NCI-H524 (cell line): ENCODE results near the gene MAMDC4.
"Not testable (repeated sequence)": the region's sequence is repeated elsewhere in the genome, so short reads cannot be mapped to it uniquely, and the experiment has no call there.

Source experiments
- DNase-seq, 2 experiments: peaks; one replicate each; lab custom pipeline; 2025; lab: John Stamatoyannopoulos, UW

The MAMDC4 gene

DNA sequence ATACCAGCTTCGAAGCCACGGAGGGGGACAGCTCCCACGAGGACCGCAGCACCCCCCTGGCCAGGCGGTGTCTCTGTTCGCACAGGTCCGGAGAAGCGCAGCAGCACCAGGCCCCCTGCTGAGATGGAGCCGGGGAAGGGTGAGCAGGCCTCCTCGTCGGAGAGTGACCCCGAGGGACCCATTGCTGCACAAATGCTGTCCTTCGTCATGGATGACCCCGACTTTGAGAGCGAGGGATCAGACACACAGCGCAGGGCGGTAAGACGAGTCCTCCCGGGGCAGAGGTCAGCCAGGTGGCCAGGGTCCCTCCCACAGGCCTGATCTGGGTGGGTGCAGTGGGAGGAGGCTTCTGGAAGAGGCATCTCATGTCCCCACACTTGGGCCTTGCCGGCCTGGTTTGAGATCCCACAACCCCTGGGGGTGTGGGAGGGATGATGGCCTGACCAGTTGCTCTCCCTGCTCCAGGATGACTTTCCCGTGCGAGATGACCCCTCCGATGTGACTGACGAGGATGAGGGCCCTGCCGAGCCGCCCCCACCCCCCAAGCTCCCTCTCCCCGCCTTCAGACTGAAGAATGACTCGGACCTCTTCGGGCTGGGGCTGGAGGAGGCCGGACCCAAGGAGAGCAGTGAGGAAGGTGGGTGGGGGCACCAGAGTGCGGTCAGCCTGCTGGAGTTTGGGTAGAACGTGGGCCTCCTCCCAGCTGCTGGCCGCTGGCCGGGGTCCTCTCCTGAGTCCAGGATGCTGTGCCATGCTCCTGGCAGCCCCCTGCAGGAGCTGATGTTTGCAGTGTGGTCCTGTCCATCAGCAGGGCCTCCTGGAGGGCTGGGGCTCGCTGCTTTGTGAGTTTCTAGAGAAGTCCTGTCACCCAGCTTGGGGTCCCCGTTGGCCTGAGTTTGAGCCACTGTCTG, 12.7 kb upstream of the MAMDC4 start:
- DNase-seq, result no peak

DNA sequence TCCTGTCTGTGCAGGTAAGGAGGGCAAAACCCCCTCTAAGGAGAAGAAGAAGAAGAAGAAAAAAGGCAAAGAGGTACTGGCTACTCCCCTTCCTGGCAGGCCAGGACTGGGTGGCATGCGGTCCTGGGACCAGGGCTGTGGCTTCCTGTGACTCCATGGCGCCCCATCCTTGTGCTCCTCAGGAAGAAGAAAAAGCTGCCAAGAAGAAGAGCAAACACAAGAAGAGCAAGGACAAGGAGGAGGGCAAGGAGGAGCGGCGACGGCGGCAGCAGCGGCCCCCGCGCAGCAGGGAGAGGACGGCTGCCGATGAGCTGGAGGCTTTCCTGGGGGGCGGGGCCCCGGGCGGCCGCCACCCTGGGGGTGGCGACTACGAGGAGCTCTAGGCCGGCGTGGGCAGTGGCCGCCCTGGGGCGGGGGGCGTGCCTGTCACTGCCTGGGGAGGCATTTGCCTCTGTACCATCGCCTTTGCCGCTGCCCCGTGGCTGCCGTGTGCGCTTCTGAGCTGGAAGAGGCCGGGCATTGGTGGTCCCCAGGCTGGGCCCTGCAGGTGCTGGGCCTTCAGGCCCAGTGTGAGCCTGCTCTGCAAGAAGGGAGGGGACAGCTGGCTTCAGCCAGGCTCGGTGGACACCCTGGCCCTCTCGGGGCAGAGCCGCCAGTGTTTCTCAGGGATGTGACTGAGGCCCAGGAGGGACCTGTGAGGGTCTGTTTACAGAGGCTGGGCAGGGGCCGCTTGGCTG, 11.8 kb upstream of the MAMDC4 start:
- DNase-seq, result no peak

DNA sequence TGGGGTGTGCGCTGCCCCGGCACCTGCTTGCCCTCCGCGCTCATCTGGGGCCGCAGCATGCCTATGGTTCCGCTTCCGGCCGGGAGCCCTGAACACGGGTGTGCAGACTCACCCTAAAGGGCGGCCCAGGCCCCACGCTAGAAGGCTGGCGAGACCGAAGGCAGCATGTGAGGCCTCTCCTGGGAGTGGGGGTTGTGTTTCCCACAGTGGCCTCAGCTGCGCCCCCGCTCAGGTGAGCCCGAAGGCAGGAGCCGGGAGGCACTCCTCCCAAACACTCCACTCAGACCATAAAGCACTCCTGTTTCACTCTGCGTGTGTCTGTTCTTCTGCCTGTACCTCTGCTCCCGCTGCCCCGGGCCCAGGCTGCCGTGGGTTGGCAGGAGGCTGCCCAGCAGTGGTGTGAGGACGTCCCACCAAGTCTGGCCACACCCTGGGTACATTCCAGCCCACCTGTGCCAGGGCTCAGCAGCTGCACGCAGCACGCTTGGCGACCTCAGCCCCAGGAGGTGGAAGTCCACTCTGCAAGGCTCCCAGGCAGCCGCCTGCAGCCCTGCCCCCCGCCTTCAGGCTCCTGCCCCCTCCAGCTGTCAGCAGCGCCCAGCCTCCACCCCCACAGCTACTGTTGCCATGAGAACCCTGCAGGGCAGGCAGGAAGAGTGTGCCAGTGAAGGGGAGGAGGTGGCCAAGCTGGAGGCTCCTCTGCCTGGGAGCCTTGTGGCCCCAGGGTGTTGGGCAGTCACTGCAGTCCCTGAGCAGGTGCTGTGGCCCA, 11.1 kb upstream of the MAMDC4 start:
- DNase-seq, result peak; percentile 94 to 95

- peak; percentile 75 to 78 for DNase-seq
Measured at GRCh38 chr9:136841646-136842379, 10.3 kb upstream of the MAMDC4 start.

- DNase-seq, result peak; percentile 75 to 80
Measured at GRCh38 chr9:136842380-136842948, 9.7 kb upstream of the MAMDC4 start, which contains the start of gene AJM1. AJM1 (plus strand) TSS chr9:136842478; CDS start chr9:136844415, 1,937 bp downstream.

DNA sequence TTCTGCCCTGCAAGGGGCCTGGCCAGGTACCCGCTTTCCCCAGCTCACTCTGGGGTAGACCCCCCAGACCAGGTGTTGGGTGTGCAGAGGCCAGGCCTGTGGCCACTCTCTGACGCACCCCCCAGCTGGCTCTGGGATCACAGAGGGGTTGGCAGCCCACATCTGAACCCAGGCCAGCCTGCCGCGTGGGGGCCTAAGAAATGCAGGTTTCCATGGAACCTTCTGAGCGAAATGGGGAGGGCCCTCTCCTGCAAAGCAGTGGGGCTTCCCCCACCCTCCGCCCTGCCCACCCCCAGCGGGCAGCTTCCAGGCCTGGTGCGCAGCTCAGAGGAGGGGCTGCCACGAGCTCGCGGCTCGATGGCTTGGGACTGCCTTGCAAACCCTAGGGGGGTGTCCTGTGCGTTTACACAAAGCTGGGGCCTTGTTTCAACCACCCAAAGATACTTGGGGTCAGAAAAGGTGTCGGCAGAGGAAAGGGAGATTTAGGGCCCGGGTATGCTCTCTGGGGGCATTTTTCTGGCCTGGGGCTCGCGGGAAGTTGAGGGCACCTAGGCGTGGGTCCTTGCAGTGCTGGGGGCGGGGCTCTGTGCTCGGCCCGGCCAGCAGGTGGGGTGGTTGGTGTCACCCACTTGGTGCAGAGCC, 8.9 kb upstream of the MAMDC4 start:
- not testable (repeated sequence) for DNase-seq

DNA sequence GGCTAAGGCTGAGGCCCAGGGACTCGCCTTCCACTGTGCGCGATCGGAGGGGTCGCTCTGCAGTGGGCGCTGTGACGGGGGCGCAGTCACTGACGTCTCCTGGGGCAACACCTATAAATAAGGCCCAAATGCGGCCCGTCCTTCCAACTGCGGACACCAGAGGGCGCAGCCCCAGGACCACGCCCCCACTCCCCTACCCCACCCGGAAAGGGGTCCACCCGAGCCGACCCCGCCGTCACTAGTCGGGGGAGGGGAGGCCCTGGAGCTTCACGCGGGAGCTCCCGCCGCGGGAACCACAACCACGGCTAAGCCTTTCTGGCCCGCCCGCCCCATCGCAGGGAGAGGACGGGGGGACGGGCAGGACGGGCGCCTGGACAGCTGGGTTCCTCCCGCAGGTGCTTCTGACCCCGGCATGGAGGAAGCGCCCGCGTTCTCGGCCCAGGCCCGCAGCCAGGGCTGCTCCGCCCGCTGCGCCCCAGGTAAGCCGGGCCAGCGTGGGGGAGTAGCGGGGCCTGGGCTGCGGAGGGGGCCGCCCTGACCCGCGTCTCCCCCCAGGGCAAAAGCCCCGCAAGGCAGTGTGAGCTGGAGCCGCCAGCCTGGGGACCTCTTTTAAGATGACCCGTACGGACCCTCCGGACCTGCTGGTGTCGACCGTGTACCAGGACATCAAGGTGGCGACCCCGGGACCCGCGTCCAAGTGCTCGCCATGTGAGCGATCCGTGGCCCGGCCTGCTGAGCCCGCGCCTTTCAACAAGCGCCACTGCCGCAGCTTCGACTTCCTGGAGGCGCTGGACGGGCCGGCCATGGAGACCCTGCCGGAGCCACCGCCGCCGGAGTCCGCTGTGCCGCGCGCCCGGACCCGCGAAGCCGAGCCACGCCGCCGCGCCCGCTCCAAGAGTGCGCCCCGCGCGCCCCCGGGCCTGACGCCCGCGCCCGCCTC, 8.1 kb upstream of the MAMDC4 start:
- DNase-seq, result peak in 1 of 2 experiments; percentile 48

- peak in 1 of 2 experiments; percentile 31 for DNase-seq
Measured at GRCh38 chr9:136844761-136845464, 7.2 kb upstream of the MAMDC4 start.

DNA sequence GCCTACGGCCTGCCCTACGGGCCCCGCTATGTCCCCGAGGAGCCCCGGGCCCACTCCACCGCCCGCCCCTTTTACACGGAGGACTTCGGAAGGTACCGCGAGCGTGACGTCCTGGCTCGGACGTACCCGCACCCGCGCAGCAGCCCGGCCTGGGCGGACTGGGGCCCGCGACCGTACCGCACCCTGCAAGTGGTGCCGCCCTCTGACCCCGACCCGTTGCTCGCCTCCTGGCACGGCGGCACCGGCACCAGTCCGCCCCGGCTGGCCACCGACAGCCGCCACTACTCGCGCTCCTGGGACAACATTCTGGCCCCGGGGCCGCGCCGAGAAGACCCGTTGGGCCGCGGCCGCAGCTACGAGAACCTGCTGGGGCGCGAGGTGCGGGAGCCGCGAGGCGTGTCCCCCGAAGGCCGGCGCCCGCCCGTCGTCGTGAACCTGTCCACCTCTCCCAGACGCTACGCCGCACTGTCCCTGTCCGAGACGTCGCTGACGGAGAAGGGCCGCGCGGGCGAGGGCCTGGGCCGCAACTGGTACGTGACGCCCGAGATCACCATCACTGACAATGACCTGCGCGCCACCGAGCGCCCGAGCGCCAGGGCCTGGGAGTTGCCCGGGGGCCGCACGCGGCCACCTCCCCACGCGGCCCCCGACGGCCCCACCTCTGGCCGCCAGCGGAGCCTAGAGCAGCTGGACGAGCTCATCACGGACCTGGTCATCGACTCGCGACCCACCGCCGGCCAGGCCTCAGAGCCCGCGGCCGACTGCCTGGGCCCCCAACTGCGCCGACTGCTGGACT, 6.5 kb upstream of the MAMDC4 start:
- no peak for DNase-seq

DNA sequence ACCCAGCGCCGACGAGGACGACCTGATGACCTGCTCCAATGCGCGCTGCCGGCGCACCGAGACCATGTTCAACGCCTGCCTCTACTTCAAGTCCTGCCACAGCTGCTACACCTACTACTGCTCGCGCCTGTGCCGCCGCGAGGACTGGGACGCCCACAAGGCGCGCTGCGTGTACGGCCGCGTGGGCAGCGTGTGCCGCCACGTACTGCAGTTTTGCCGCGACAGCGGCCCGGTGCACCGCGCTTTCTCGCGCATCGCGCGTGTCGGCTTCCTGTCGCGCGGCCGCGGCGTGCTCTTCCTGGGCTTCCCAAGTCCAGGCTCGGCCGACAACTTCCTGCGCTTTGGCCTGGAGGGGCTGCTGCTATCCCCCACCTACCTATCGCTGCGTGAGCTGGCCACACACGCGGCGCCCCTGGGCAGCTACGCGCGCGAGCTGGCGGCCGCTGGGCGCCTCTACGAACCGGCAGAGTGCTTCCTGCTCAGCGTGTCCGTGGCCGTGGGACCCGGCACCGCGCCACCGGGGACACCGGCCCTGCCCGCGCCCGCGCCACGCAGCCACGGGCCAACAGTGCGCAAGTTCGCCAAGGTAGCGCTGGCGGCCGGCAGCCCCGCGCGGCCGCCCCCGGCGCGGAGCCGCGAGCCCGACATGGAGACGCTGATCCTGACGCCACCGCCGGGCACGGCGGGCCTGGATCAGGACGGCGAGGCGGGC, 5.6 kb upstream of the MAMDC4 start:
- DNase-seq, result no peak

DNA sequence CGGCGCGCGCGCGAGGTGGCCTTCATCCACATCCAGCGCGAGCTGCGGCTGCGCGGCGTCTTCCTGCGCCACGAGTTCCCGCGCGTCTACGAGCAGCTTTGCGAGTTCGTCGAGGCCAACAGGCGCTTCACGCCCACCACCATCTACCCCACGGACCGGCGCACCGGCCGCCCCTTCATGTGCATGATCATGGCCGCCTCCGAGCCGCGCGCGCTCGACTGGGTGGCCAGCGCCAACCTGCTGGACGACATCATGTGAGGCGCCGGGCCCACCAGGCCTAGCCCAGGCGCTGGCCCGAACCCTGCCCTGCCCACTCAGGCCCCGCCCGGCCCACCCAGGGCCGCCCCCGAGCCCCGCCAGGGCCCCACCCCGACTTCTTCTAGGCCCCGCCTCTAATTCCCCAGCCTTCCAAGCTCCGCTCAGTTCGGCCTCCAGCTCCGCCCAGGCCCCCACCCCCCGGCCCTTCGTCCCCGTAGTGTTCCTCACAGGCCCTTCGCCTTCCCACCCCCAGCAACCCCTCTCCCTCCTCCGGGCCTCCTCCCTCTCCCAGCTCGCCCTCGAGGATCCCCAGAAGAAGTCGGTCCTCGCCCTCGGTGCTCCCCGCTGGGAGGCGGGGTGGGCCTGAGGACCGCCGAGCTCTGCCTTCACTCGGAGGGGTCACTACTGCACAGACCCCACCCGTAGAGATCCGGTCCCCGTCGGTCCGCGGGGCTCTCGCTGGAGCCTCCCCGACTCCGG, 4.9 kb upstream of the MAMDC4 start:
- DNase-seq, result peak in 1 of 2 experiments; percentile 62

DNA sequence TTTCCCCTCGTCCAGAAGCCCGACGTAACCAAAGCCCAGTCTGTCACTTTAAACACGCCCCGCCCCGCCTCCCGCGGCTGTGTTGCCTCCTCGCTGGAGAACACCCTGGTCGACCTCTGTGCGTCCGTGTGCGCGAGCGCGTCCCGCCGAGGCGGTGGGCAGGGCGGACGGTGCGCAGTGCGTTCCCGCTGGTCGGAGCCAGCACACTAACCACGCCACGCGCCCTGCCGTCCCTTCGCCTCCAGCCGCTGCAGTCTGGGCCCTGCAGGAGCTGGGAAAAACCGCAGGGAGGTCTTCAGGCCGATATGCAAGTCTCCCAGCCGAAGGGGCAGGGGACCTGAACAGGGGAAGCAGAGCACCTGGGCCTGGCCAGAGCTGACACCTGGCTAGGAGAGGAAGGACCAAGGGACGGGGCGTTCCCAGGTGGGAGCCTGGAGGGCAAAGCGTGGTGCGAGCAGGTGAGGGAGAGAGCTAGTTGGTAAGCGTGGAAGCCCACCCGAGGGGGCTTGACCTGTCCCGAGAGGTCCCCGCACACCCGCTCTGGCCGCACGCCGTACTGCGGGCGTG, 4.2 kb upstream of the MAMDC4 start:
- peak; percentile 56 to 82 for DNase-seq

- DNase-seq, result peak; percentile 73 to 75
Measured at GRCh38 chr9:136848393-136849037, 3.6 kb upstream of the MAMDC4 start.

- DNase-seq, result peak; percentile 99 to 100
Measured at GRCh38 chr9:136849038-136849959, 2.8 kb upstream of the MAMDC4 start, which contains the start of gene PHPT1. PHPT1 (plus strand) TSS chr9:136849409; CDS start chr9:136849431, 22 bp downstream.
